SK-N-SH (cell line): ENCODE measurements around the gene SINHCAF. TPM values are rescaled to one million over a fixed set of nuclear protein-coding genes. Genes with fewer than 3 reads are reported as not detected.

ENCODE experiments used
- CTCF ChIA-PET: fragments of 300-600, 350-600 bp; formaldehyde crosslinking; extraction: SDS; loops from one replicate; lab custom pipeline; 2021; lab: Yijun Ruan, JAX
- POLR2A ChIA-PET: fragments of 350-600 bp; sonication (Branson Sonifier 250); formaldehyde crosslinking; extraction: SDS; loops from one replicate; lab custom pipeline; 2020; ENCODE audit warnings: antibody characterized with exemption, inconsistent platforms; lab: Yijun Ruan, JAX
- DNase-seq: peaks from one replicate; pipeline ENCODE4 v3.0.0; 2012
- H2AFZ ChIP-seq: fragments of 200-600 bp; sonication (generic); 2 replicates; pipeline ENCODE4 v1.8.1; 2016; ENCODE audit warnings: antibody characterized with exemption, mild to moderate bottlenecking, low read depth
- H3F3A ChIP-seq: fragments of 200-600 bp; sonication (generic); replicated peaks from 2 replicates; pipeline ENCODE3; 2016; ENCODE audit warnings: antibody characterized with exemption, mild to moderate bottlenecking; ENCODE audit not compliant: insufficient read depth
- H3K27ac ChIP-seq, 2 experiments: fragments of 200-500 bp in 1 of 2; fragments of 200-600 bp in 1 of 2; sonication (Bioruptor generic) in 1 of 2; sonication (generic), shearing (Covaris generic) in 1 of 2; 2 replicates each; pipeline versions ENCODE4 v1.5.1 to v1.6.1; 2014 to 2016; ENCODE audit warnings: low read depth in 2 of 2, inconsistent platforms in 1 of 2, low read length in 1 of 2, mild to moderate bottlenecking in 1 of 2, mixed read lengths in 1 of 2
- H3K27me3 ChIP-seq: fragments of 200-600 bp; sonication (generic), shearing (Covaris generic); 2 replicates; pipeline ENCODE4 v1.6.1; 2016; ENCODE audit warnings: mixed run types; ENCODE audit not compliant: insufficient read depth
- H3K36me3 ChIP-seq, 2 experiments: fragments of 200-500 bp in 1 of 2; fragments of 200-600 bp in 1 of 2; sonication (Bioruptor generic) in 1 of 2; sonication (generic) in 1 of 2; replicated peaks in 1 of 2; 2 replicates each; pipeline versions ENCODE3 to v1.5.1; 2014 to 2016; ENCODE audit warnings: low read length in 1 of 2, mild to moderate bottlenecking in 1 of 2; ENCODE audit not compliant: insufficient read depth in 2 of 2, control insufficient read depth in 1 of 2
- H3K4me1 ChIP-seq, 2 experiments: fragments of 200-500 bp in 1 of 2; fragments of 200-600 bp in 1 of 2; sonication (Bioruptor generic) in 1 of 2; sonication (generic), shearing (Covaris generic) in 1 of 2; 2 replicates each; pipeline versions ENCODE4 v1.5.1 to v1.6.1; 2014 to 2016; ENCODE audit warnings: low read depth in 1 of 2, low read length in 1 of 2, mixed run types in 1 of 2; ENCODE audit not compliant: insufficient read depth in 2 of 2, control insufficient read depth in 1 of 2
- H3K4me2 ChIP-seq: fragments of 200-600 bp; sonication (generic), shearing (Covaris generic); 2 replicates; pipeline ENCODE4 v1.6.1; 2017; ENCODE audit warnings: mixed run types
- H3K4me3 ChIP-seq, 2 experiments: fragments of 200-500 bp in 1 of 2; fragments of 200-600 bp in 1 of 2; sonication (Bioruptor generic) in 1 of 2; sonication (generic), shearing (Covaris generic) in 1 of 2; 2 replicates each; pipeline versions ENCODE4 v1.5.1 to v1.8.1; 2014 to 2016; ENCODE audit warnings: low read depth in 2 of 2, inconsistent platforms in 1 of 2, low read length in 1 of 2, mild to moderate bottlenecking in 1 of 2, mixed read lengths in 1 of 2, moderate library complexity in 1 of 2
- H3K79me2 ChIP-seq: fragments of 200-600 bp; sonication (generic); 2 replicates; pipeline ENCODE4 v1.8.1; 2017; ENCODE audit warnings: mild to moderate bottlenecking; ENCODE audit not compliant: insufficient read depth
- H3K9ac ChIP-seq: fragments of 200-600 bp; sonication (generic); 2 replicates; pipeline ENCODE4 v1.6.1; 2017; ENCODE audit warnings: mixed run types
- H3K9me2 ChIP-seq: fragments of 200-600 bp; sonication (generic); 2 replicates; pipeline ENCODE4 v1.6.1; 2017; ENCODE audit warnings: mixed run types
- H3K9me3 ChIP-seq: fragments of 200-600 bp; sonication (generic); 2 replicates; pipeline ENCODE4 v1.6.1; 2017; ENCODE audit warnings: mixed run types, mild to moderate bottlenecking, moderate library complexity
- H4K20me1 ChIP-seq: fragments of 200-600 bp; sonication (generic); 2 replicates; pipeline ENCODE4 v1.6.1; 2017; ENCODE audit warnings: mild to moderate bottlenecking, mixed run types; ENCODE audit not compliant: insufficient read depth
- CHD2 ChIP-seq: fragments of 150-350 bp; IDR thresholded peaks from 2 replicates; pipeline ENCODE4 v1.6.1; 2018; ENCODE audit warnings: low read length; ENCODE audit not compliant: partially characterized antibody
- ELF1 ChIP-seq: IDR thresholded peaks from 2 replicates; pipeline ENCODE4 v1.4.0; 2012
- FOXJ3 ChIP-seq: sonication (generic); formaldehyde crosslinking; IDR thresholded peaks from 2 replicates; pipeline ENCODE4 v1.5.1; 2020; ENCODE audit warnings: mild to moderate bottlenecking, missing genetic modification reagents
- FOXM1 ChIP-seq: IDR thresholded peaks from 2 replicates; pipeline ENCODE4 v1.4.0; 2012; ENCODE audit warnings: low read depth, mild to moderate bottlenecking
- GATA2 ChIP-seq: sonication (generic); formaldehyde crosslinking; IDR thresholded peaks from 2 replicates; pipeline ENCODE4 v1.5.0; 2020; ENCODE audit warnings: mild to moderate bottlenecking, missing genetic modification reagents
- MEF2A ChIP-seq: IDR thresholded peaks from 2 replicates; pipeline ENCODE4 v1.4.0; 2012; ENCODE audit warnings: low read depth, borderline replicate concordance
- MXI1 ChIP-seq: IDR thresholded peaks from 2 replicates; pipeline ENCODE4 v1.6.1; 2012; ENCODE audit warnings: mild to moderate bottlenecking, low read depth, low read length, improper control_type of control experiment
- NRF1 ChIP-seq: IDR thresholded peaks from 2 replicates; pipeline ENCODE4 v1.6.1; 2012; ENCODE audit warnings: low read depth, mild to moderate bottlenecking, low read length
- RXRA ChIP-seq: IDR thresholded peaks from 2 replicates; pipeline ENCODE4 v1.4.0; 2012; ENCODE audit warnings: low read depth, mild to moderate bottlenecking, borderline replicate concordance
- SIN3A ChIP-seq: IDR thresholded peaks from 2 replicates; pipeline ENCODE4 v1.6.1; 2012; ENCODE audit warnings: low read depth, mild to moderate bottlenecking, low read length, moderate library complexity, borderline replicate concordance
- SMC3 ChIP-seq: IDR thresholded peaks from 2 replicates; pipeline ENCODE4 v1.6.1; 2012; ENCODE audit warnings: low read depth, low read length, improper control_type of control experiment
- TAF1 ChIP-seq: IDR thresholded peaks from 2 replicates; pipeline ENCODE4 v1.6.1; 2012; ENCODE audit warnings: low read depth, mild to moderate bottlenecking, low read length, moderate library complexity, borderline replicate concordance
- TEAD4 ChIP-seq: IDR thresholded peaks from 2 replicates; pipeline ENCODE4 v1.4.0; 2012; ENCODE audit warnings: mild to moderate bottlenecking, borderline replicate concordance; ENCODE audit not compliant: insufficient read depth
- YY1 ChIP-seq: IDR thresholded peaks from 2 replicates; pipeline ENCODE4 v1.4.0; 2012; ENCODE audit warnings: low read depth, mild to moderate bottlenecking
- WGBS: methylation state at CpG from one replicate; pipeline ENCODE4 v1.1.6; 2017; ENCODE audit warnings: low lambda C conversion rate; 5-methylcytosine and 5-hydroxymethylcytosine counted together
- polyA plus RNA-seq, 3 experiments: library from polyadenylated mRNA; depleted of rRNA; stranded (reverse); fragments of >200 nt; gene quantifications; 2 replicates each; pipeline ENCODE4 v1.2.3, GENCODE V29; 2012
- TF ChIP-seq, protein P1 (sequence below): IDR thresholded peaks from 2 replicates; pipeline ENCODE4 v1.4.0; 2012; ENCODE audit warnings: low read depth
- TF ChIP-seq, protein P2 (sequence below): IDR thresholded peaks from 2 replicates; pipeline ENCODE4 v1.6.1; 2012; ENCODE audit warnings: mild to moderate bottlenecking, low read depth, low read length, moderate library complexity
- TF ChIP-seq, protein P3 (sequence below): IDR thresholded peaks from 2 replicates; pipeline ENCODE4 v1.4.0; 2012; ENCODE audit warnings: low read depth, borderline replicate concordance

SINHCAF gene
- polyA plus RNA-seq, 1 of the 3 experiments (the other 2 are of a cell fraction) = 22.2 TPM

DNA sequence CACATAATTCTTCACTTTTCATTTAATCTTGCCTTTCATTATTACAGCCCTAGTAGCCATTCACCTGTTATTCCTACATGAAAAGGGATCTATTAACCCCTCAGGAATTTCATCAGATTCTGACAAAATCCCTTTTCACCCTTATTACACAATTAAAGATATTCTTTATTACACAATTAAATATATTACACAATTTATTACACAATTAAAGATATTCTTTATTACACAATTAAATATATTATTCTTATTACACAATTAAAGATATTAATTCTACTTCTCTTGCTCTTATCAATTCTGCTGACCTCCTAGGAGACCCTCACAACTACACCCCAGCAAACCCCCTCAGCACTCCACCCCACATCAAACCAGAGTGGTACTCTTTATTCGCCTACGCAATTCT is 77.1 kb downstream of the SINHCAF start (continued):
- TF ChIP-seq, protein P1, sequence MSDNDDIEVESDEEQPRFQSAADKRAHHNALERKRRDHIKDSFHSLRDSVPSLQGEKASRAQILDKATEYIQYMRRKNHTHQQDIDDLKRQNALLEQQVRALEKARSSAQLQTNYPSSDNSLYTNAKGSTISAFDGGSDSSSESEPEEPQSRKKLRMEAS = no peak
- no peak for TF ChIP-seq SMC3
- no peak for TF ChIP-seq ELF1
- no peak for TF ChIP-seq FOXM1
- TF ChIP-seq CHD2 = no peak

DNA sequence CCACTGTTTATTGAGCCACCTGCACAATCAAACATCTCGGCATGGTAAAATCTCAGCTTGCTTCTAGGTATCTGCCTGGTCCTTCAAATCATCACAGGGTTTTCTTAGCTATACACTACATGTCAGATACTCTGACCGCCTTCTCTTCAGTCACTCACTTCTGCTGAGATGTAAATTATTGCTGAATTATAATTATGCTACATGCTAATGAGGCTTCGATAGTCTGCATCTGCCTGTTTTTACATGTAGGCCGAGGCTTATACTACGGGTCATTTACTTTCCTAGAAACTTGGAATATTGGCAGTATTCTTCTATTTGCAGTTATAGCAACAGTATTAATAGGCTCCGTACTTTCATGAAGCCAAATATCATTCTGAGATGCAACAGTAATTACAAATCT is 77.6 kb downstream of the SINHCAF start:
- H3K27ac ChIP-seq = no peak overlapping the region
- no peaks in the 10 kb centered on the region for H3F3A ChIP-seq
- ChIA-PET POLR2A (no interaction called here), CTCF (interaction anchor here (1.6 kb wide), 1 partner anchor 10 kb away, joined by 5 read pairs; no protein-coding TSS in a partner anchor)
- DNase-seq = no peak
- H4K20me1 ChIP-seq = no peaks in the 10 kb centered on the region
- no peaks in the 10 kb centered on the region for H3K36me3 ChIP-seq
- no peak overlapping the region for H3K9ac ChIP-seq
- no peaks in the 10 kb centered on the region for H3K4me1 ChIP-seq
- H3K79me2 ChIP-seq = no peaks in the 10 kb centered on the region
- WGBS = 85% methylated on average over 6 of the region's 6 CpGs
- H3K9me2 ChIP-seq = no peaks in the 10 kb centered on the region
- TF ChIP-seq TAF1 (no peak), RXRA (no peak), GATA2 (CRISPR knock-in tag) (no peak), SIN3A (no peak), MXI1 (no peak), FOXJ3 (CRISPR knock-in tag) (no peak), SMC3 (no peak), CHD2 (no peak)
- TF ChIP-seq, protein P2, sequence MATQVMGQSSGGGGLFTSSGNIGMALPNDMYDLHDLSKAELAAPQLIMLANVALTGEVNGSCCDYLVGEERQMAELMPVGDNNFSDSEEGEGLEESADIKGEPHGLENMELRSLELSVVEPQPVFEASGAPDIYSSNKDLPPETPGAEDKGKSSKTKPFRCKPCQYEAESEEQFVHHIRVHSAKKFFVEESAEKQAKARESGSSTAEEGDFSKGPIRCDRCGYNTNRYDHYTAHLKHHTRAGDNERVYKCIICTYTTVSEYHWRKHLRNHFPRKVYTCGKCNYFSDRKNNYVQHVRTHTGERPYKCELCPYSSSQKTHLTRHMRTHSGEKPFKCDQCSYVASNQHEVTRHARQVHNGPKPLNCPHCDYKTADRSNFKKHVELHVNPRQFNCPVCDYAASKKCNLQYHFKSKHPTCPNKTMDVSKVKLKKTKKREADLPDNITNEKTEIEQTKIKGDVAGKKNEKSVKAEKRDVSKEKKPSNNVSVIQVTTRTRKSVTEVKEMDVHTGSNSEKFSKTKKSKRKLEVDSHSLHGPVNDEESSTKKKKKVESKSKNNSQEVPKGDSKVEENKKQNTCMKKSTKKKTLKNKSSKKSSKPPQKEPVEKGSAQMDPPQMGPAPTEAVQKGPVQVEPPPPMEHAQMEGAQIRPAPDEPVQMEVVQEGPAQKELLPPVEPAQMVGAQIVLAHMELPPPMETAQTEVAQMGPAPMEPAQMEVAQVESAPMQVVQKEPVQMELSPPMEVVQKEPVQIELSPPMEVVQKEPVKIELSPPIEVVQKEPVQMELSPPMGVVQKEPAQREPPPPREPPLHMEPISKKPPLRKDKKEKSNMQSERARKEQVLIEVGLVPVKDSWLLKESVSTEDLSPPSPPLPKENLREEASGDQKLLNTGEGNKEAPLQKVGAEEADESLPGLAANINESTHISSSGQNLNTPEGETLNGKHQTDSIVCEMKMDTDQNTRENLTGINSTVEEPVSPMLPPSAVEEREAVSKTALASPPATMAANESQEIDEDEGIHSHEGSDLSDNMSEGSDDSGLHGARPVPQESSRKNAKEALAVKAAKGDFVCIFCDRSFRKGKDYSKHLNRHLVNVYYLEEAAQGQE = no peak
- TF ChIP-seq, all 33 proteins: peak for 0
- Histone ChIP-seq H3K4me3 (no peak overlapping the region), H3K27me3 (no peaks in the 10 kb centered on the region), H2AFZ (no peak overlapping the region), H3K9me3 (no peaks in the 10 kb centered on the region), H3K4me2 (no peak overlapping the region)

DNA sequence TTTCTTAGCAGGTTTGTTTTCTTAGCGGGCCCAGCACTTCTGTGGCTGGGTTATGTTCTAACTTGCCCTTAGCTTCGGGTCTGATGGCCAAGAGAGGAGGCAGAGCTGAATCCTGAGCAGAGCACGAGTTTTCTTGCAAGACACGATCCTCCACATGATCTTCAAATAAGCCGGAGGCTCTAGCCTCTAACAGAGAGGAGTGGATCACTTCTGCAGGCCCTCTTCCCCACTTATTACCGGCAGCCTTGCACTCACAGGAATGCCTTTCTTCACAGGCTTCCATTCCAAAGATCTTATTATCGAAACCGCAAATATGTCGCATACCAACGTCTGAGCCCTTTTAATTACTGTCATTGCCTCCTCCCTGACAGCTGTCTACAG is 79.5 kb downstream of the SINHCAF start:
- H3F3A ChIP-seq = no peaks in the 10 kb centered on the region
- DNase-seq = no peak
- H4K20me1 ChIP-seq = no peaks in the 10 kb centered on the region
- no peak overlapping the region for H3K4me3 ChIP-seq
- H2AFZ ChIP-seq = no peak overlapping the region
- H3K9me3 ChIP-seq = no peaks in the 10 kb centered on the region
- WGBS = 79% methylated on average over 10 of the region's 10 CpGs
- CTCF ChIA-PET = interaction anchor here (1.0 kb wide), 2 partner anchors 9 to 10 kb away, joined by 3 read pairs; no protein-coding TSS in a partner anchor
- POLR2A ChIA-PET = no interaction called here
- no peak overlapping the region for H3K4me2 ChIP-seq
- no peaks in the 10 kb centered on the region for H3K4me1 ChIP-seq
- H3K9ac ChIP-seq = no peak overlapping the region
- no peaks in the 10 kb centered on the region for H3K79me2 ChIP-seq
- H3K27ac ChIP-seq = no peak overlapping the region
- H3K27me3 ChIP-seq = no peaks in the 10 kb centered on the region
- H3K9me2 ChIP-seq = no peaks in the 10 kb centered on the region
- H3K36me3 ChIP-seq = no peaks in the 10 kb centered on the region
- TF ChIP-seq NRF1 (no peak), ELF1 (no peak), YY1 (no peak), TEAD4 (no peak), MEF2A (no peak)
- TF ChIP-seq, protein P3, sequence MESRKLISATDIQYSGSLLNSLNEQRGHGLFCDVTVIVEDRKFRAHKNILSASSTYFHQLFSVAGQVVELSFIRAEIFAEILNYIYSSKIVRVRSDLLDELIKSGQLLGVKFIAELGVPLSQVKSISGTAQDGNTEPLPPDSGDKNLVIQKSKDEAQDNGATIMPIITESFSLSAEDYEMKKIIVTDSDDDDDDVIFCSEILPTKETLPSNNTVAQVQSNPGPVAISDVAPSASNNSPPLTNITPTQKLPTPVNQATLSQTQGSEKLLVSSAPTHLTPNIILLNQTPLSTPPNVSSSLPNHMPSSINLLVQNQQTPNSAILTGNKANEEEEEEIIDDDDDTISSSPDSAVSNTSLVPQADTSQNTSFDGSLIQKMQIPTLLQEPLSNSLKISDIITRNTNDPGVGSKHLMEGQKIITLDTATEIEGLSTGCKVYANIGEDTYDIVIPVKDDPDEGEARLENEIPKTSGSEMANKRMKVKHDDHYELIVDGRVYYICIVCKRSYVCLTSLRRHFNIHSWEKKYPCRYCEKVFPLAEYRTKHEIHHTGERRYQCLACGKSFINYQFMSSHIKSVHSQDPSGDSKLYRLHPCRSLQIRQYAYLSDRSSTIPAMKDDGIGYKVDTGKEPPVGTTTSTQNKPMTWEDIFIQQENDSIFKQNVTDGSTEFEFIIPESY = no peak
- TF ChIP-seq, protein P1 = no peak
- TF ChIP-seq, protein P2 = no peak
